ENCODE measurements around the gene SIT1.

Gene SIT1

DNA sequence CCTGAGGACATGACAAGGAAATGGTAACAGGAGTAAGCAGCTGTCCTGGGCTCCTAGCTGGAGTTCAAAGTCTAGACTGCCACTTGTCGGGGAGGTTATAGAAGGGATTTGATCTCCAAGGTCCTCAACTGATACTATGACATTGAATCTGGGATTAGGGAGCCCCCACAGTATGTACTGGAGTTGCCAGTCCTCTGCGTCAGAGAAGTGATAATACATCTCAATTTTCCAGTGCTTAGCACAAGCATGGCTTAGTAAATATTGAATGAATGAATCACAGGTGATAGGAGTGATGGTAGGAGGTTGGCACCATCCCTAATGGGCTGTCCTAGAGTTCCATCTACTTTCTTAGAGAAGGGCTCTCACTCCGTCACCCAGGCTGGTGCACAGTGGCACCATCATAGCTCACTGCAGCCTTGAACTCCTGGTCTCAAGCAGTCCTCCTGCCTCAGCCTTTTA lies 45.2 kb upstream of the SIT1 start (continued):
- TF ChIP-seq, protein P1, sequence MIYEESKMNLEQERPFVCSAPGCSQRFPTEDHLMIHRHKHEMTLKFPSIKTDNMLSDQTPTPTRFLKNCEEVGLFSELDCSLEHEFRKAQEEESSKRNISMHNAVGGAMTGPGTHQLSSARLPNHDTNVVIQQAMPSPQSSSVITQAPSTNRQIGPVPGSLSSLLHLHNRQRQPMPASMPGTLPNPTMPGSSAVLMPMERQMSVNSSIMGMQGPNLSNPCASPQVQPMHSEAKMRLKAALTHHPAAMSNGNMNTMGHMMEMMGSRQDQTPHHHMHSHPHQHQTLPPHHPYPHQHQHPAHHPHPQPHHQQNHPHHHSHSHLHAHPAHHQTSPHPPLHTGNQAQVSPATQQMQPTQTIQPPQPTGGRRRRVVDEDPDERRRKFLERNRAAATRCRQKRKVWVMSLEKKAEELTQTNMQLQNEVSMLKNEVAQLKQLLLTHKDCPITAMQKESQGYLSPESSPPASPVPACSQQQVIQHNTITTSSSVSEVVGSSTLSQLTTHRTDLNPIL (CRISPR knock-in tag; IDR thresholded peaks at IDR 0.05; ENCODE audit: low read depth) = no peak
- TF ChIP-seq, protein P2, sequence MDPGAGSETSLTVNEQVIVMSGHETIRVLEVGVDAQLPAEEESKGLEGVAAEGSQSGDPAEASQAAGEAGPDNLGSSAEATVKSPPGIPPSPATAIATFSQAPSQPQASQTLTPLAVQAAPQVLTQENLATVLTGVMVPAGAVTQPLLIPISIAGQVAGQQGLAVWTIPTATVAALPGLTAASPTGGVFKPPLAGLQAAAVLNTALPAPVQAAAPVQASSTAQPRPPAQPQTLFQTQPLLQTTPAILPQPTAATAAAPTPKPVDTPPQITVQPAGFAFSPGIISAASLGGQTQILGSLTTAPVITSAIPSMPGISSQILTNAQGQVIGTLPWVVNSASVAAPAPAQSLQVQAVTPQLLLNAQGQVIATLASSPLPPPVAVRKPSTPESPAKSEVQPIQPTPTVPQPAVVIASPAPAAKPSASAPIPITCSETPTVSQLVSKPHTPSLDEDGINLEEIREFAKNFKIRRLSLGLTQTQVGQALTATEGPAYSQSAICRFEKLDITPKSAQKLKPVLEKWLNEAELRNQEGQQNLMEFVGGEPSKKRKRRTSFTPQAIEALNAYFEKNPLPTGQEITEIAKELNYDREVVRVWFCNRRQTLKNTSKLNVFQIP (CRISPR knock-in tag; IDR thresholded peaks at IDR 0.05; ENCODE audit: borderline replicate concordance, low read depth) = no peak
- TF ChIP-seq ZC3H10 (CRISPR knock-in tag; IDR thresholded peaks at IDR 0.05) (no peak), OSR1 (CRISPR knock-in tag; IDR thresholded peaks at IDR 0.05) (no peak)

DNA sequence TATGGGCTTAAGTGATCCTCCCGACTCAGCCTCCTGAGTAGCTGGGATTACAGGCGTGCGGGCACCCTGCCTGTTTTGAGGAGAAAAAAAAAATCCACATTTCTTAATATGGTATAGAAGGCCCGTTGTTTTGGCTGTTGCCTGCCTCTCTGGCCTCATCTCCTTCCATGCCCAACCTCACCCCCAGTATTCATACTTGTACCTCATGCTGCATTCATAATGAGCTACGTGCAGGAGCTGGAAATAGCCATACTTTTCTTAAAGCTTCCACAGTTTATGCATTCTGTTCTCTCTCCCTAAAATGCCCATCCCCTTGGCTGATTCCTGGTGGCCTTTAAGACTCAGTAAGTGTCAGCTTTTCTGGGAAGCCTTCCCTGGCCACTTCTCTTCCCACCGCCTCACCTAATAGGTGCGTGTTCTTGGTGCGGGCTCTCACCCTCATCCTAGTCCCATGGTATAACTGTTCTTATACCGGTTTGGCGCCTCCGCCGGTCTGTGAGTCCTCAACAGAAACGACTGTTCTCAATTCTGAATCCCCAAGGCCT lies 41.1 kb upstream of the SIT1 start:
- ATAC-seq = no peak
- no peak for TF ChIP-seq GLIS3 (CRISPR knock-in tag; IDR thresholded peaks at IDR 0.05)
- TF ChIP-seq TOX (CRISPR knock-in tag; IDR thresholded peaks at IDR 0.05; ENCODE audit: borderline replicate concordance) = no peak
- TF ChIP-seq ZNF8 (CRISPR knock-in tag; IDR thresholded peaks at IDR 0.05) = no peak
- TF ChIP-seq, protein P3, sequence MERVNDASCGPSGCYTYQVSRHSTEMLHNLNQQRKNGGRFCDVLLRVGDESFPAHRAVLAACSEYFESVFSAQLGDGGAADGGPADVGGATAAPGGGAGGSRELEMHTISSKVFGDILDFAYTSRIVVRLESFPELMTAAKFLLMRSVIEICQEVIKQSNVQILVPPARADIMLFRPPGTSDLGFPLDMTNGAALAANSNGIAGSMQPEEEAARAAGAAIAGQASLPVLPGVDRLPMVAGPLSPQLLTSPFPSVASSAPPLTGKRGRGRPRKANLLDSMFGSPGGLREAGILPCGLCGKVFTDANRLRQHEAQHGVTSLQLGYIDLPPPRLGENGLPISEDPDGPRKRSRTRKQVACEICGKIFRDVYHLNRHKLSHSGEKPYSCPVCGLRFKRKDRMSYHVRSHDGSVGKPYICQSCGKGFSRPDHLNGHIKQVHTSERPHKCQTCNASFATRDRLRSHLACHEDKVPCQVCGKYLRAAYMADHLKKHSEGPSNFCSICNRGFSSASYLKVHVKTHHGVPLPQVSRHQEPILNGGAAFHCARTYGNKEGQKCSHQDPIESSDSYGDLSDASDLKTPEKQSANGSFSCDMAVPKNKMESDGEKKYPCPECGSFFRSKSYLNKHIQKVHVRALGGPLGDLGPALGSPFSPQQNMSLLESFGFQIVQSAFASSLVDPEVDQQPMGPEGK (CRISPR knock-in tag; IDR thresholded peaks at IDR 0.05; ENCODE audit: borderline replicate concordance) = no peak
- TF ChIP-seq, protein P1 (CRISPR knock-in tag; IDR thresholded peaks at IDR 0.05; ENCODE audit: low read depth) = no peak
- no peak for TF ChIP-seq RARB (CRISPR knock-in tag; IDR thresholded peaks at IDR 0.05)
- TF ChIP-seq, protein P4, sequence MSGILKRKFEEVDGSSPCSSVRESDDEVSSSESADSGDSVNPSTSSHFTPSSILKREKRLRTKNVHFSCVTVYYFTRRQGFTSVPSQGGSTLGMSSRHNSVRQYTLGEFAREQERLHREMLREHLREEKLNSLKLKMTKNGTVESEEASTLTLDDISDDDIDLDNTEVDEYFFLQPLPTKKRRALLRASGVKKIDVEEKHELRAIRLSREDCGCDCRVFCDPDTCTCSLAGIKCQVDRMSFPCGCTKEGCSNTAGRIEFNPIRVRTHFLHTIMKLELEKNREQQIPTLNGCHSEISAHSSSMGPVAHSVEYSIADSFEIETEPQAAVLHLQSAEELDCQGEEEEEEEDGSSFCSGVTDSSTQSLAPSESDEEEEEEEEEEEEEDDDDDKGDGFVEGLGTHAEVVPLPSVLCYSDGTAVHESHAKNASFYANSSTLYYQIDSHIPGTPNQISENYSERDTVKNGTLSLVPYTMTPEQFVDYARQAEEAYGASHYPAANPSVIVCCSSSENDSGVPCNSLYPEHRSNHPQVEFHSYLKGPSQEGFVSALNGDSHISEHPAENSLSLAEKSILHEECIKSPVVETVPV (CRISPR knock-in tag; IDR thresholded peaks at IDR 0.05) = no peak
- TF ChIP-seq BACH2 (CRISPR knock-in tag; IDR thresholded peaks at IDR 0.05; ENCODE audit: borderline replicate concordance) = no peak
- TF ChIP-seq ZNF70 (CRISPR knock-in tag; IDR thresholded peaks at IDR 0.05) = no peak
- no peak for TF ChIP-seq ISL1 (CRISPR knock-in tag; IDR thresholded peaks at IDR 0.05)
- TF ChIP-seq CSDC2 (CRISPR knock-in tag; IDR thresholded peaks at IDR 0.05) = no peak
- no peak for TF ChIP-seq PPARA (CRISPR knock-in tag; IDR thresholded peaks at IDR 0.05; ENCODE audit: borderline replicate concordance)

DNA sequence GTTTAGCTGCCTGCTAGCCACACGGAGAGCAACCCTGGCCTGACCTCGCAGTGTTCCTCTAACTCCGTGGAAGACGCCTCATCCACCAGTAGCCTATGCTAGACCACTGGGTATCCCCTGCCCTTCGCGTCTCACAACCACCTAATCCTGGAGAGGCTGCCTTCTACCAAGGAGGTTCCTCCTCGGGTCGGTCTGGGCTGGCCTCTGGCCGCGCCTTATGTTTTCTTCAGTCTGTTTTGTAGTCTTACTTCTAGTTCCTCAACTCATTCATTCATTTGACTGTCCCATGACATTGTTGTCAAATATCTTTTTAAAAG lies 40.6 kb upstream of the SIT1 start:
- TF ChIP-seq, protein P4 (CRISPR knock-in tag; IDR thresholded peaks at IDR 0.05) = no peak
- no peak for TF ChIP-seq TOX (CRISPR knock-in tag; IDR thresholded peaks at IDR 0.05; ENCODE audit: borderline replicate concordance)
- TF ChIP-seq, protein P1 (CRISPR knock-in tag; IDR thresholded peaks at IDR 0.05; ENCODE audit: low read depth) = no peak
- TF ChIP-seq, protein P5, sequence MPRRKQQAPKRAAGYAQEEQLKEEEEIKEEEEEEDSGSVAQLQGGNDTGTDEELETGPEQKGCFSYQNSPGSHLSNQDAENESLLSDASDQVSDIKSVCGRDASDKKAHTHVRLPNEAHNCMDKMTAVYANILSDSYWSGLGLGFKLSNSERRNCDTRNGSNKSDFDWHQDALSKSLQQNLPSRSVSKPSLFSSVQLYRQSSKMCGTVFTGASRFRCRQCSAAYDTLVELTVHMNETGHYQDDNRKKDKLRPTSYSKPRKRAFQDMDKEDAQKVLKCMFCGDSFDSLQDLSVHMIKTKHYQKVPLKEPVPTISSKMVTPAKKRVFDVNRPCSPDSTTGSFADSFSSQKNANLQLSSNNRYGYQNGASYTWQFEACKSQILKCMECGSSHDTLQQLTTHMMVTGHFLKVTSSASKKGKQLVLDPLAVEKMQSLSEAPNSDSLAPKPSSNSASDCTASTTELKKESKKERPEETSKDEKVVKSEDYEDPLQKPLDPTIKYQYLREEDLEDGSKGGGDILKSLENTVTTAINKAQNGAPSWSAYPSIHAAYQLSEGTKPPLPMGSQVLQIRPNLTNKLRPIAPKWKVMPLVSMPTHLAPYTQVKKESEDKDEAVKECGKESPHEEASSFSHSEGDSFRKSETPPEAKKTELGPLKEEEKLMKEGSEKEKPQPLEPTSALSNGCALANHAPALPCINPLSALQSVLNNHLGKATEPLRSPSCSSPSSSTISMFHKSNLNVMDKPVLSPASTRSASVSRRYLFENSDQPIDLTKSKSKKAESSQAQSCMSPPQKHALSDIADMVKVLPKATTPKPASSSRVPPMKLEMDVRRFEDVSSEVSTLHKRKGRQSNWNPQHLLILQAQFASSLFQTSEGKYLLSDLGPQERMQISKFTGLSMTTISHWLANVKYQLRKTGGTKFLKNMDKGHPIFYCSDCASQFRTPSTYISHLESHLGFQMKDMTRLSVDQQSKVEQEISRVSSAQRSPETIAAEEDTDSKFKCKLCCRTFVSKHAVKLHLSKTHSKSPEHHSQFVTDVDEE (CRISPR knock-in tag; IDR thresholded peaks at IDR 0.05) = no peak
- no peak for TF ChIP-seq ZC3H10 (CRISPR knock-in tag; IDR thresholded peaks at IDR 0.05)
- TF ChIP-seq ARNTL (CRISPR knock-in tag; IDR thresholded peaks at IDR 0.05; ENCODE audit: borderline replicate concordance, low read depth) = no peak
- ATAC-seq = peak; percentile 29; the same call in 2 of the 3 replicates
